ENCODE data around the gene TMEM243.
"Not testable (repeated sequence)": the region's sequence is repeated elsewhere in the genome, so short reads cannot be mapped to it uniquely, and the experiment has no call there.

Gene TMEM243

DNA sequence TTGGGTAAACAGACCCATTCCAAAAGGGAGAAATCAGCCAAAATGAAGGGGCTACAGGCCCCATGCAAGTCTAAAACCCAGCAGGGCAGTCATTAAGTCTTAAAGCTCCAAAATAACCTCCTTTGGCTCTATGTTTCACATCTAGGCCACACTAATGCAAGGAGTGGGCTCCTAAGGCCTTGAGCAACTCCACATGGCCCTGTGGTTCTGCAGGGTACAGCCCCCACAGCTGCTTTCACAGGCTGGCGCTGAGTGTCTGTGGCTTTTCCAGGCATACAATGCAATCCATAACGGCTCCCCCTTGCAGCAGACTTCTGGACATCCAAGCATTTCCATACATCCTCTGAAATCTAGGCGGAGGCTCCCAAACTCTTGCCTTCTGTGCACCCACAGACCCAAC is 9.0 kb downstream of the TMEM243 start:
- no peak for DNase-seq

DNA sequence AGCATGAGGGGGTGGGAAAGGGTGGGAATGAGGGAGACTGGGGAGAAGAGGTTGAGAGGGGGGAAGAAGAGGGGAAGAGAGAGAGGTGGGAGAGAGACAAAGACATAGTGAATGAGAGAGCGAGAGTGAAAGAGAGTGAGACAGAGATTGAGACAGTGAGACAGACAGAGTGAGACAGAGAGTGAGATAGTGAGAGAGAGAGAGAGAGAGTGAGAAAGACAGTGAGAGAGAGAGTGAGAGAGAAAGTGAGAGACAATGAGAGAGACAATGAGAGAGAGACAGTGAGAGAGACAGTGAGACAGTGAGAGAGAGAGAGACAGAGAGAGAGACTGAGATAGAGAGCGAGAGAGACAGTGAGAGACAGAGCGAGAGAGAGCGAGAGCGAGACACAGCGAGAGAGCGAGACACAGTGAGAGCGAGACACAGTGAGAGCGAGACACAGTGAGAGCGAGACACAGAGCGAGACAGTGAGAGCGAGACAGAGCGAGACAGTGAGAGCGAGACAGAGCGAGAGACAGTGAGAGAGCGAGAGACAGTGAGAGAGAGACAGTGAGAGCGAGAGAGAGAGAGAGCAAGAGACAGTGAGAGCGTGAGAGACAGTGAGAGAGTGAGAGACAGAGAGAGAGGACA is 10.1 kb downstream of the TMEM243 start:
- DNase-seq = no peak

DNA sequence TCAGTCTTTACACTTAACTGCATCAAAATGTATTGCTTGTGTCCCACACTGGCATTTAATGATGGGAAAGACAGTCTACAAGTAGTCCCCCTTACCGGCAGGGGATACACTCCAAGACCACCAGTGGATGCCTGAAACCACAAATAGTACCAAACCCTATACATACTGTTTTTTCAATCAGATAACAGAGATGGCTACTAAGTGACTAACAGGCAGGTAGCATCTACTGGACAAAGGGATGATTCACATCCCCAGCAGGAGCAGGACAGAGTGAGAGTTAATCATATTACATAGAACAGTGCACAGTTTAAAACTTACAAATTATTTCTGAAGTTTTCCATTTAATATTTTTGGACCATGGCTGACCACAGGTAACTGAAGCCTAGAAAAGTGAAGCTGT is 13.2 kb downstream of the TMEM243 start:
- no peak for DNase-seq

DNA sequence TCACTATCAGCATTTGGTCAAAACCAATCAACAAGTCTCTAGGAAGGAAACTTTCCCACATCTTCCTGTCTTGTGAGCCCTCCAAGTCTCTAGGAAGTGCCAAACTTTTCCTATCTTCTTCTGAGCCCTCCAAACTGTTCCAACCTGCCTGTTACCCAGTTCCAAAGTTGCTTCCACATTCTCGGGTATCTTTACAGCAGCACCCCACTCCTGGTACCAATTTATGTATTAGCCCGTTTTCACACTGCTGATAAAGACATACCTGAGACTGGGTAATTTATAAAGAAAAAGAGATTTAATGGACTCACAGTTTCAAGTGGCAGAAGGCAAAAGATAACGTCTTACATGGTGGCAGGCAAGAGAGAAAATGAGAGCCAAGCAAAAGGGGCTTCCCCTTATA is 13.8 kb downstream of the TMEM243 start:
- DNase-seq = not testable (repeated sequence)

DNA sequence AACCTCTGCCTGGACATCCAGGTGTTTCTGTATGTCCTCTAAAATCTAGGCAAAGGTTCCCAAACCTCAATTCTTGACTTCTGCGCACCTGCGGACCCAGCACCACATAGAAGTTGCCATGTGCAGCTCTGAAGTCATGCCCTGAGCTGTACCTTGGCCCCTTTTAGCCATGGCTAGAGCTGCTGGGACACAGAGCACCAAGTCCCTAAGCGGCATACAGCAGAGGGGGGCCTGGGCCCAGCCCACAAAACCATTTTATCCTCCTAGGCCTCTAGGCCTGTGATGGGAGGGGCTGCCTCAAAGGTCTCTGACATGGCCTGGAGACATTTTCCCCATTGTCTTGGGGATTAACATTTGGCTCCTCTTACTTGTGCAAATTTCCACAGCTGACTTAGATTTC is 14.6 kb downstream of the TMEM243 start:
- no peak for DNase-seq

DNA sequence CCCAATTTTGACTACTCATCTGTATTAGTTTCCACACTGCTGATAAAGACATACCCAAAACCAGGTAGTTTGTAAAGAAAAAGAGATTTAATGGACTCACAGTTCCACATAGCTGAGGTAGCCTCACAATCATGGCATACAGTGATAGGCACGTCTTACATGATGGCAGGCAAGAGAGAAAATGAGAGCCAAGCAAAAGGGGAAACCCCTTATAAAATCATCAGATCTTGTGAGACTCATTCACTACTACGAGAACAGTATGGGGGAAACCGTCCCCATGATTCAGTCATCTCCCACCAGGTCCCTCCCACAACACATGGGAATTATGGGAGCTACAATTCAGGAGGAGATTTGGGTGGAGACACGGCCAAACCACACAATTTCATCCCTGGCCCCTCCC is 15.6 kb downstream of the TMEM243 start:
- DNase-seq = not testable (repeated sequence)

DNA sequence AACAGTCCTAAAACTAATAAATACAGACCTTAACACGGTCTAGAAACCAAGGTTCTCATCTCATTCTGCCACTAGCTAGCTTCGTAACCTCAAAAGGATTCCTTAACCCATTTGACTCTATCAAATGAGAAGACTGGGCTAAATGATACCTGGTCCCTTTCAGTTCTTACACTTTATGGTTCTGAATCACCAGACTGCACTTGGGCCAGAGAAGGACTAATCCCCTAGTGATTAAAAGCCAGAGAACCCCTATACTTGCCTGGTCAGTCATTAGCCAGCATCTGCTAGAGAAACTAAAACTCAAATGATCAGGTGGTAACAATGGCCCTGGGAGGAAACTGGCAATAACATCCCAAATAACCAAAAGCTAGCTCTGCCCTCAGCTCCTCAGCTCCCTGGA is 16.8 kb downstream of the TMEM243 start:
- DNase-seq = no peak

DNA sequence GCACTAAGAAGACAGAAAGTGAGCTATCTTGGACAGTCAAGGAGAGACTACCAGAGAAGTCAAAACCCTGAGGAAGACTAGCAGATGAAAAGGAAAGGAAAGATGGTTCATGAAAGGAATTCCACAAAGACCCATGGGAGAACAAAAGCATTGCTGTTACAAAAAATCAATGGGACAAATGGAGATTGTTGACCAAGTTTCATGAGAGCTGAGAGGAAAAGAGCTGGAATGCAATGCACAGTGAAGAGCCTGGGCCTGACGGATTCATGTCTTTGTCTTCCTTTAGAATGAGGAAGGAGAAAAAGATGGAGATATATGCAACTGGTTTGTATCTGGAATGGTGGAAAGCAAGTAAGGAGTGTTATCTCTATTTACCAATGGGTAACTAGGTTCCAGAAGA is 17.3 kb downstream of the TMEM243 start:
- DNase-seq = no peak

DNA sequence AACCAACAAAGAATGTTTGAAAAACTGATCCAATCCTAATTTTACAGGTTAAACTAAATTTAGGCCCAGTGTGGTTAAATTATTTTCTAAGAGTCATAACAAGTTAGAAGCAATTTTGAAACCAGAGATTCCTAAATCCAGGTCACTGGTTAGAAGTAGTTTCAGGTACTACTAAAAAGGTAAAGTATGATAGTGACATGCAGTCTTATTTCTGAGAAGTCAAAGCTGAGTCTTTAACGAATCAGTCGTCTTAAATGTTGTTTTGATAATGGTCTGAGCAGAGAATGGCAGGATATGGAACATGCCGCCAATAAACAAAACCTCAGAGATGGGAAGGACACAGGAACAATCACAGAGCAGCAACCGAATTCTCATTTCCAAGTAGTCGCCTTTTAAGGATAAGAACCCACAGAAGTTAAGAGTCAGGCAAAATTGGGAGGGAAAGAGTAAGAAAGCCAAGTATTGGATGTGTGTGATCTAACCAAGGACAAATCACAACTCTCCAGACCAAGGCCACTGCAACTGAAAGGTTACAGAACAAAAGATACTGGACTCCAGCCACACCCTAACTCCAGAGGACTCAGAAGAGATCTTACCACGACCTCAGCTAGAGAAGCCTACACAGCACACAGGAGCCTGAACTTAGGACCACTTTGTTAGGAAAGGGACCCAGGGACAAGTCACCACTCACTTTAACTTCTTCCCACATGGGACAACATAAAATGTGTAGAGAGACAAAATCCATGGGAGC is 19.7 kb downstream of the TMEM243 start:
- DNase-seq = no peak

DNA sequence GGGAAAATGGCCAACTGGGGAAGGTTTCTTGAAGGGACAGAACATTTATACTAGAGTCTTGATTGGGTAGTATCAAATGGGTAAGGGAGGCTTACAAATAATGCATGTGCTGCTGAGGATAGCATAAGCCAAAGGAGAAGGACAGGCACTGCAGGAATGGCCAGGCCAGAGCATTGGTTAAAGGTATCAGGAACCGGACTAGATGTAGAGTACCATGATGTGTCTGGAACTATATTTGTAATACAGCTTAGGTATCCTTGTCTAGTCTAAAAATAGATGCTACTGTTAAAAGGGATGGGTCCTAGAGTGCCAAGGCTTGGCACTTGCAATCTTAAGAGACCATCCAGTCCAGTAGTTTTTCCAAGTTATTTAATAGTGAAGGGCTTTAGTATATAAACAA is 20.3 kb downstream of the TMEM243 start:
- DNase-seq = no peak

DNA sequence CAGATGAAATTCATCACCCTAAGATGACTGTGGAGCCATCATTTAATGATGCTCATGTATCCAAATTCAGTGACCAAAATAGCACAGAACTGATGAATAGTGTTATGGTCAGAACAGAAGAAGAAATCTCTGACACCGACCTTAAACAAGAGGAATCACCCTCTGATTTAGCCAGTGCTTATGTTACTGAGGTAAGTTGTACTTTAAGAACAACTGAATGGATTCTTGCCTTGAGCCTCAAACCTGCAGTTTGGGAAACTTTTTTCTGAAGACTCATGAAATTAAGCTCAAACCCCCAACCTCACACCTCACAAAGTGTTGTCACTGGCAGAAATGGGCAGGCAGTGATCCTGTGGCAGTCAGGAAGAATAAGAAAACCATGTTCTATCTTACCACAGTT is 25.6 kb downstream of the TMEM243 start:
- DNase-seq = no peak

DNA sequence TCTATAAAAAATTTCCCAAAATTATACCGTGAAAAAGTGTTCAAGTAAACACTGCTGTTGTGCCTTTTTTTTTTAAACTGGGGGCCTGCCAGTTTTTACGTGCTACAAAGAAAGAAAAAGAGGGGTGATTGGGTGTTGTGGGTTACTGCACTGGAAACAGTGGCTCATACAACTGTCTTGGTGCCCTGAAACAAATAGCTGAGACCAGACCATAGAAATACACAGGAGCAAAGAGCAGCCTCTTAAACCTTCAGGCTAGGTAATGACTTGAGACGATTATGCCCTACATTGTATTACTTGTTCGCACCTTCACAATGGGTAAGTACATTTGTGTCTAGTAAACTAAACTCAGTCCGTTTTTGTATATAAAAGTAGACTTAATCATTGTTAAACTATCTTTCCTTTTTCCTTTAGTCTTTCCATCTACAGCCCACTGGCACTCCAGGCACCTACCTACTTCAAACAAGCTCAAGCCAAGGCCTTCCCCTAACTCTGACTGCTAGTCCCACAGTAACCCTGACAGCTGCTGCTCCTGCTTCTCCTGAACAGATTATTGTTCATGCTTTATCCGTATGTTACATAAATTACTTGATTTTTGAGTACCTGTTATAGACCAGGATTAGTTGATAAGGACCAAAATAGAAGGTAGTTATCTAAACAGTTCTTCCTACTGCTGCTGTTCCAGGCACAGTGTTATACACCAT is 26.6 kb downstream of the TMEM243 start:
- DNase-seq = no peak

DNA sequence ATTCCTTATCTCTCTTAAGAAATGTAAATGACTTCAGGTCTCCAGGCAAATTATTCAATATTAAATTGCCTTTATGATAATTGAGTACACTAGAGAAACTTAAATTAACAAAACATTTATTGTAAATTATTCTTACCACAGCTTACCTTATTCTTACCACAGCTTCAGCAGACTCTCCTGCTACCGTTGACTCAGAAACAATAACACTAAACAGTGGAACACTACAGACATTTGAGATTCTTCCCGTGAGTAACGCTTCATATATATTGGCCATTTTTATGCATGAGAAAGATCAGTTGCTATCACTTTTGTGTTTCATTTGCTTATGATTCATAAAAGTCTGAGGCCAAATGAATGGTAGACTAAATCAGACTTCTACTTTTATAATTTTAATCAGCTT is 28.7 kb downstream of the TMEM243 start:
- no peak for DNase-seq

DNA sequence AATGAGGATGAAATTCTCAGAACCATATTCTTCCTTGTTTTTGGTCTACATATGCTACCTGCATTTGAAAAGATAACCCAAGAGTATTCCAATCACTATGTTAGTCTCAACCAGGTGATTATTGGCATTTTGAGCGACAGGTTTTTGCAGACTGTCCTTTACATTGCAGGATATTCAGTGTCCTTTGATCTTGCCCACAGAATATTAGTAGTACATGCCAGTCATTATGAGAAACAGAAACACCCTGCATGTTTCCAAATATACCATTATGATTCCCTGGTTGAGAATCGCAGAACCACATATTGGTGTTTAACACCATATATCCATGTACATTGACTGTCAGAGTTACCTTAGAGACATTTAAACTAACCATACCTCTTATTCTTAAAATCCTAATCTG is 30.6 kb downstream of the TMEM243 start:
- DNase-seq = no peak

DNA sequence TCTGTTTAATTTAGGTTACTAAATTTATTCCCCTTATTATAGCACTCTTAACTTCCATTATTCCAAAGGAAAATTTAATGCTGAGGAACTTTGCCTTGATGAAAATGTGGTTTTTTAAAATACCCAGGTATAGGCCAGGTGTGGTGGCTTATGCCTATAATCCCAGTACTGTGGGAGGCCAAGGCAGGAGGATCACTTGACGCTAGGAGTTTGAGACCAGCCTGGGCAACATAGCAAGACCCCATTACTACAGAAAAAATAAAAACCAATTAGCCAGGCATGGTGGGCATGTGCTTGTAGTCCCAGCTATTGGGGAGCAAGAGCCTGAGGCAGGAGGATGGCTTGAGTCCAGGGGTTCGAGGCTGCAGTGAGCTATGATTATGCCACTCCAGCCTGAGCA is 32.4 kb downstream of the TMEM243 start:
- DNase-seq = no peak

DNA sequence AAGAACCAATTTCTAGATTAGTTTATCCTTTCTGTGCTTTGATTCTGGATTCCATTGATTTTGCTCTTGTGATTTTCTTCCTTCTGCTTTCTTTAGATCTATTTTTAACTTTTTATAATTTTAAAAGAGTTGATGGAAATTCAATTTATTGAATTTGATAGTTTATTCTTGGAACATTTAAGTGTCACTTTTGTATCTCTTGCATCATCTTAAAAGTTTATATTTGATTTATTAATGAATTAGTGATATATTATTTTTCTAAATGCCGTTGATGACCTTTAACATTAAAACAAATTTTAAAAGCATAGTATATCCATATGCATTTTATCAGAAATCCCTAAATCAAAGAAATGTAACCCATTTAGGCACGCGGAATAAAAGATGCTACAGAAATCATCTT is 40.4 kb downstream of the TMEM243 start:
- DNase-seq = no peak

DNA sequence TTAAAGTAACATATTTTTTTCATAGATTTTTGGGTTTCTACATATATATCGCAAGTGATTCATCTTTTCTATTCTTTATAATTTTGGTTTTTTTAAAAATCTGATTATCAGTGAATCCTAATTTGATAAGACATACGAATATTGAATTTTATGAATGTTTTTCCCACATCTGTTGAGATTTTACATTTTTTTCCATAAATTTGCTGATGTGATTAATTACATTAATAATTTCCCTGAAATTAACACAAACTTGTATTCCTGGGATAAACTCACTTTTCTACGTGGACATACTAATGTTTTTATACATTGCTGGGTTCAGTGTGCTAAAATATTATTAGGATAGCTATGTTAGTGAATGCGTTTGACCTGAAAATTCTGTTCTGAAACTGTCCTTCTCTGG is 41.2 kb downstream of the TMEM243 start:
- DNase-seq = no peak

DNA sequence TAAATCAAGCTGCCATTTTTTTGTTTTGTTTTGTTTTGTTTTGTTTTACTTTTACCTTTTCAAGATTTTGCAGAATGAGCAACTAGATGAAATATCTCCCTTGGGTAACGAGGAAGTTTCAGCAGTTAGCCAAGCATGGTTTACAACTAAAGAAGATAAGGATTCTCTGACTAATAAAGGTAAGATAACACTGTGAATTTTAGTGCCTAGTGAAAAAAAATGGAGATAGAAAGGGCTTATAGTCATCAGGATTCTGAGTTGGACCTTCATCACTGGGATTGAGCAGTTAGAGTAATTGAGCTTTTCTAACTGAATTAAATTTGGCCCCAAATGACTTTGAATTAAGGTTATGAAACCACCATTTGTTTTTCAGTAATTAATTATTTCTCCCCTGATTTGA is 46.1 kb downstream of the TMEM243 start:
- no peak for DNase-seq

DNA sequence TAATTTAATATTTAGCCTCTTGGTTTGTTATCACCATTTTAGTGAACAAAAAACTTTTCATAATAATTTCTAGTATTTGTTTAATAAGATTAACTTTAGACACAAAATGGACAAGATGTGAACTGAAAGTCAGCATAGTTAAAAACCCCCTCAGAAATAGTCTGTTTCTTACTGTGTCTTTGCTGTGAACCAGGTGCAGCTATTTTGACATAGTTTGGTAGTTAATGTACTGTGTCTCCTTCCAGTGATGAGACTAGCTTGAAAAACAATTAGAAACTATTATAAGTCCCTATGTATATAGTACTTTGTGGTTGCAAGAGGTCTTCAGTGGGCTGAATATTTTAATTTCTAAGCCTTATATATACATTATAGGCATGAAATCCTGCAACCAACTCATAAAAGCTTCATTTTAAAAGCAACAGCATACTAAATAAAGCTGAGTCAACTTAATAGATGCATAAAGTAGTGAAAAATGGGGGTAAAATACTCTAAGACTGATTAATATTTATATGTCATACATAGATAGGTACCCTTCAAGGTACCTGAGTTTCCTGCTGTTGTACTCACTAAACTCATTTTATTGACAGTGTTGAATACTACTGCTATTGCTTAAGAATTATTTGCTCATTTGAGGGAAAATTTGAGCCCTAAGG is 48.1 kb downstream of the TMEM243 start:
- DNase-seq = no peak

DNA sequence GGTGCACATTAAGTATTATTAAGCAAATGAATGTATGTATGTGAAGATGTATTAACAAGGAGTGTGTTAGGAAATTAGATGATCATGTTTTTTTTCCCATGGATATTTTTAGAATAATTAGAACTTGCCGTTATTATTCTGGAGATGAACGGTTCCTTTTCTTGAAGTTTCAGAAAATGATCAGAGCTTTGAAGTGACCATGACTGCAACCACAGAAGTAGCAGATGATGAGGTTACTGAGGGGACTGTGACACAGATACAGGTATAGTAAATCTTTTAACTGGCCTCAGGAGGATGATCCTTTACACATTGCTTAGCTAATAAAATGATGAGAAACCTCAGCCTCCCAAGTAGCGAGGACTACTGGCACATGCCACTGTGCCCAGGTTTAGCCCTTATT is 48.7 kb downstream of the TMEM243 start:
- DNase-seq = no peak

DNA sequence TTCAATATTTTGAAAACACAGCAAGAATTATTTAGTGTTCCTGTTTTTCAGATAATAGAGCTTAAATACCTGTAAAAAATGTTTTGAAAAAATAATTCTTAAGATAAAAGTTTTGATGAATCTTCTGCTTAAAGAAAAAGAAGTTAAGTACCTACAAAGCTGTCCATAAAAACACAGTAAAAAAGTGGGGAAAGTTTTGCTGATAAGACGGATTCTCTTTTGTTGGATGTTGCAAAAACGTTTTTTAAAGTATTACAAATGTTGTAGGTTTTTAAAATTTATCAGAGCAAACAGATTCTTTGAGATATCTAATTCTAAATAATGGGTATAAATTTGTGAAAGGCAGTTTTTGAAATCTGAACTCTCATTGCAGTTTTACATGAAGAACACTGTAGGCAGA is 55.1 kb downstream of the TMEM243 start:
- no peak for DNase-seq

DNA sequence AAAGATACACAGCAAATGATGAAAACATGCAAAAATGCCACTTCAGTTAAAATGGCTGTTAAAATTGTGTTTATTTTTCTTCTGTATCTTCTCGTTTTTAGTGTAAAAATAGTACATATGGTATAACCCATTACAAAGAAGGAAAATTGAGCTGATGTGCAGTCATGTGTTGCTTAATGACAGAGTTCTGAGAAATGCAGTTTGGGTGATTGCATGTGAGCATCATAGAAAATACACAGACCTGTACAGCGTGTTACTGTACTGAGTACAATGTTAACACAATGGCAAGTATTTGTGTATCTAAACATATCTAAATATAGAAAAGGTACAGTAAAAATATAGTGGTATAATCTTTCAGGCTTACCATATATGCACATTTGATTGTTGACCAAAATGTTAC is 60.0 kb downstream of the TMEM243 start:
- DNase-seq = no peak

DNA sequence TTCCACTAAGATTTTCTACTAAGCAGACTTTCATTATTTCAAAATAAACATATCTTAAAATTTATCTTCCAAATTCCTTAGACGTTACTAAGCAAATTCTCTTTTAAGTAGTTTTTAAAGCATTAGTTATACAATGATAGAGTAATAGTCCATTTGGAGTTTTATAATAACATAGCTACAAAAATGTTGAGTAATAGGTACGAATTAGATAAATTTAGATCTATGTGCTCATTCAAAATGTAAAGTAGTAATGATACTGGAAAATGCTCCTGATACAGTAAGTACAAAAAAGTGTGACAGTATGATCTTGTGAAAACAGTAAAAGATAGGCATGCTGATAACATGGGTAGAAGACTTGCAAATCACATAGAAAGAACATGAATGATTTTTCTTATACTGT is 62.8 kb downstream of the TMEM243 start:
- DNase-seq = no peak

DNA sequence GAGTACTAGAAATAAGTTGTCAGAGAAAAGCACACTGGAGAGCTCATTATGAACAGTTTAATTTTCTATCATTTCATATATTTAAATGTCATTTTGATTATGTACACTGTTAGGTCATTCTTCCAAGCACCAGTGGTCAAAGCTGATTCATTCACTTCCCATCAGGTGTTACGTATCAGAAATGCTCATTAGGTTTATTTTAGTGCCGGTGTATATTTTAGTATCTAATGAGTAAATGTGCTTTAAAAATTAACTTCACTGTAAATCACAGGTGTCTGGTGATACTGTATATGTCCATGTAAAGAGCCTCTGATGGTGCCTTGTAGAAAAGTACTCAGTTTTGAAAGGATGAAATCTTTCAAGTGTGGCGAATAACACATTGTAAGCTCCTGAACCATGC is 63.7 kb downstream of the TMEM243 start:
- no peak for DNase-seq
